Right hindlimb (tissue), 1 donor: ENCODE results near the gene BCKDK.
"Not testable (repeated sequence)": the region's sequence is repeated elsewhere in the genome, so short reads cannot be mapped to it uniquely, and the experiment has no call there.

Experiments
- DNase-seq: peaks from one replicate; pipeline ENCODE4 v3.0.0-alpha.2; 2018

BCKDK gene

DNA sequence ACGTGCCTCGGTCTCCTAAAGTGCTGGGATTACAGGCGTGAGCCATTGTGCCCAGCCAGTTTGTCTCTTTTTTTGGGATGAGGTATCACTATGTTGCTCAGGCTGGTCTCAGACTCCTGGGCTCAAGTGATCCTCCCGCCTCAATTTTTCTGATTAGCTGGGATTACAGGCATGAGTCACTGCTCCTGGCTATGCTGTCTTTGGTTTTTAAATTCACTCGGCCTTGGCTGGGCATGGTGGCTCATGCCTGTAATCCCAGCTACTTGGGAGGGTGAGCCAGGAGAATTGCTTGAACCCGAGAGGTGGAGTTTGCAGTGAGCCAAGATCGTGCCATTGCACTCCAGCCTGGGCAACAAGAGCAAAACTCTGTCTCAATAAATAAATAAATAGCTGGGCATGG is 36.2 kb downstream of the BCKDK start:
- DNase-seq = not testable (repeated sequence)

DNA sequence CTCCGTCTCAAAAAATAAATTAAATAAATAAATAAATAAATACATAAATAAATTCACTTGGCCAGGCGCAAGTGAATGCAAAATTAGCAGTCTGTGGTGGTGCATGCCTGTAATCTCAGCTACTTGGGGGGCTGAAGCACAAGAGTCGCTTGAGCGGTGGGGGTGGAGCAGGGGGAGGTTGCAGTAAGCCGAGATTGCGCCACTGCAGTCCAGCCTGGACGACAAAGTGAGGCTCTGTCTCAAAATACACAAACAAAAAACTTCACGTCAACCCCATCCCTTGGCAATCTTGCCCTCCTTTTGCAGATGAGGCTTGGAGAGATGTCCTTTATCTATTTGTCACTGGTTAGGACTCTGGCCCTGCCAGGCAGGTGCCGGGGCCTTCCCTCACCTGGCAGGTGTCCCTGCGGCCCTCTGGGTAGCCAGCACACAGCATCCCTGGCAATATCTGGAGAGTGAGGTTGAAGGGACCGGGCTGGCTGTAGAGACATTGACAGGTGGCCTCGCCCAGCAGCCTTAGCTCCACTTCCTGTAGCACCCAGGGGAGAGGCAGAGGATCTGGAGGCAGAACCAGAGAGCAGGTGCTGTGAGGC is 37.3 kb downstream of the BCKDK start:
- DNase-seq = no peak

DNA sequence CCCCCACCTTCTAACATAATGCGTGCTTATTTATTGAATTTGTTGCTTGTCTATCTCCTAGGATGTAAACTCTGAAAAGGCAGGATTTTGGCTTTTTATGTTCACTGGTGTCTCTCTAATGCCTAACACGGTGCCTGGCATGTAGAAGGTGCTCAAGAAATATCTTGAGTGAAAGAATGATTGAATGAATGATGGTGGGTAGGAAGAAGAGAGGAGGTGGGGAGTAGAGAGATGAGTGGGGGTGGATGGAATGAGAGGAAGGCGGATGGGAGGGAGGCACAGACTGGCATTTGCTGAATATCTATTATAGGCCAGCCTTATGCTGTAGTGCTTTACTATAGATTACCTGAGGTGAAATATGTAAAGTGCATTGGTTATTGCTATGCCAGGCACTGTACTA is 39.4 kb downstream of the BCKDK start:
- no peak for DNase-seq

DNA sequence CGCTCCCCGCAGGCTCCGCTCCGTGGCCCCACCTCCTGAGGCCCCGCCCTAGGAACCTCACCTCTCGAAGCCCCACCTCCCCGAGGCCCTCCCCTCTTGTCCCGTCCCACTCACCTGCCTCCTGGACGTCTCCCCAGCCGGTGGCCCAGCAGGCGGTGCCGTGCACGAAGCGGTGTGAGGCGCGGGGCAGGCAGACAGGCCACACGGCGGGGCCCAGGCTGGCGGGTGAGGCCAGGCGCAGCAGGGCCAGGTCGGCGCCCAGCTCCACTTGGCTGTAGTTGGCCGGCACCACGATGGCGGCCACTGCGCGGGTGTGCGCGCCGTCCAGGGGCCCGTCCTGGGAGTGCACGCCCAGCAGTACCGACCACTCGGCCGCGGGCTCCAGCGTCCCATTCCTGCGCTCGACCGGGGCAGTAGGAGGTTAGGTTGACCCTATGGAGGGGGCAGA is 40.1 kb downstream of the BCKDK start:
- DNase-seq = no peak

DNA sequence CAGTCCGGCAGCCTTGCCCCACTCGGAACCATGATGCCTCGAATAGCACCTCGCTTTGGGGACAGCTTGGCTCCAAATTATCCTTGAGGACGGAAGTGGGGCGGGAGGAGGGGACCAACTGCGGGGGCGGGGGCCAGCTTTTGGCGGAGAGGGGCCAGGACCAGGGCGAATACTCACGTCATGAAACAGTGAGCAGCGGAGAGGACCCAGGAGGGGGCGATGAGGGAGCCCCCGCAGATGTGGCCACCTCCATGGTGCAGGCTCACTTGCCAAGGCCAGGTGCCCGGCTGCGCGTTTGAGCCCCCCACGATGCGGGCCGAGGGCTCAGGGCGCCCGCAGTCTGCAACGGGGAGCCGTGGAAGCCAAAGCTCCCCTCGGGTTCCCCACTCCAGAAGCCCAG is 40.7 kb downstream of the BCKDK start:
- DNase-seq = no peak

DNA sequence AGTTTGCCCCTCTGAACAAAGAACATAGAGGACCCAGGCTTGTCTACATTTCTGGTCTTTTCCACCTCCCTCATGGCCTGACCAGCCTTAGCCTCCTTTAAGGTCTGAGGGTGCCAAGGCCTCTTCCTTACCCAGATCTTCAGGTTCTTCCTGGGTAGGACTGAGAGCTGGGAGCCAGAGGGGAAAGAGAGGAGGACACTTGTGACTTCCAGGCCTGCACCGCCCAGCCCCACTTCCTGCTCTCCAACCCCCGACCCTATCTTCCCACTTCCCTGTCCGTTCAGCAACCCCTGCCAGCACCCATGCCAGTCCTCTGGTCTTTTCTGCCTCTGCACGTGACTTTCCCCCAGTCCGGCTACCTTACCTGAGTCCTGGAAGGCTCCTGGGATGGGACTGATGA is 41.1 kb downstream of the BCKDK start:
- no peak for DNase-seq

DNA sequence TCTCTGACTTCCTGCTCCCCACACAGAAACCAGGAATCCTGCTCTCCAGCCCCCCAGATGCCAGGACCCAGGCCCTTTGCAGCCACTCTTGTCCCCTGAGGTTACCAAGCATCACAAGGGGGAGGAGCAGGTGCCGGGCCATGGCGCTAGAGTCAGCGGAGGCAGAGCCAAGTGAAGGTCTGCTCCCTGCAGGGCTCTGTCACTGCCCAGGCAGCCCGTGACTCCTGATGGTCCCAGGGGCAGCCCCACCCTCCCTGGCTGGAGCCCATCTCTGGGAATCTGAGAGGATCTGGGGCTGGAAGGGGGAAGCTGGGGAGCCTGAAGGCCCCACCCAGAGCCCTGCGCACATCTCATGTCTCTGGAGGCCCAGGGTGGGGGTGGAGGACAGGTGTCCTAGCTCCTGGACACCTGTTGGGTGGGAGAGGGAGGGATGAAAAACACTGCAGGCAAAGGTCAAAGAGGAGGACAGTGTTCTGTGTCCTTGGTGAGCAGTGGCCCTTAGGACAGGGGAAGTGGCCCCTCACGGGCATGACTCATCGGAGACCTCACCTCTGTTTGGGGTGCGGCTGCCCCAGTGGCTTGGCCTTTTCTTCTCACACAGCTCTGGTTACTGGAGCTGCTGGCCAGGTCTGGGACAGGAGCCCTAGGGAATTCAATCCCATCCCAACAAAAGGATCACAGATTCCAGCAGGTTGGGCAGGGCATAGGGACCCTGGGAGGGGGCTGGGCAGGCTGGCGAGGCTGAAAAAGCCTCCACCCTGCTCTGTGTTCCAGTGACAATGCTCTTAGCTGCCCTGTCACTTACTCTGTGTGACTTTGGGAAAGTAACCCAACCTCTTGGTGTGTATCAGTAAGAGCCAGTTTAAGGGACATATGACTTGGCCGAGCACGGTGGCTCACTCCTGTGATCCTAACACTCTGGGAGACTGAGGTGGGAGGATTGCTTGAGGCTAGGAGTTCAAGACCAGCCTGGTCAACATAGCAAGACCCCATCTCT is 42.0 kb downstream of the BCKDK start, which contains the start of gene PRSS36:
Gene PRSS36, minus strand, starts transcription at position 173 of the 997 bp plus-strand sequence. Its CDS starts 31 bp downstream, at position 142.
- DNase-seq = no peak

DNA sequence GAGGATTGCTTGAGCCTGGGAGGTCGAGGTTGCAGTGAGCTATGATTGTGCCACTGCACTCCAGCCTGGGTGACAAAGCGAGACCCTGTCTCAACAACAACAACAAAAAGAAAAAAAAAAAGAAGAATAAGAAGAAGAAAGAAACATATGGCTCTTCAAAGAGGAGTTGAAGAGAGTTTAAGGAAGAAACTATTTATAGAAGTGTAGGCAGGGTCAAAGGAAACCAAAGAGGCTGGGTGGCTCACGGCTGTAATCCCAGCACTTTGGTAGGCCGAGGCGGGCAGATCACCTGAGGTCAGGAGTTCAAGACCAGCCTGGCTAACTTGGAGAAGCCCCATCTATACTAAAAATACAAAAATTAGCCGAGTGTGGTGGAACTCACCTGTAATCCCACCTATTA is 42.8 kb downstream of the BCKDK start:
- not testable (repeated sequence) for DNase-seq

DNA sequence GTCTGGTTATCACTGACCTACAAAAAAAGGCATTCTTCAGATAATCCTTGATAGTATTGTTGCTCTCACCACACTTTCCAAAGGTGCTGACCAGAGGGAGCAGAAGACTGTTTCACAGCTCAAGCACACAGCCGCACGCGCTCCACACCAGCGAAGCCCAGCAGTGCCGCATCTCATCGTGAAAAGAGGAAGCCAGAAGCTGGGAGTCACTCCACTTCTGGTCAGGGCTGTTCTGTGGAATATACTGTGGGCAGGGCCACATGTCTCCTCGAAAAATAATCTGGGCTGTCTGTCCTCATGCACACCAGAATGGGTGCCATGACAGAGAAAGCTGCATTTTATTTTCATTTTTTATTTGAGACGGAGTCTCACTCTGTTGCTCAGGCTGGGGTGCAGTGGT is 49.0 kb downstream of the BCKDK start:
- no peak for DNase-seq
